Measurements from ENCODE around the gene ATP6AP1.
"Not testable (repeated sequence)": the region's sequence is repeated elsewhere in the genome, so short reads cannot be mapped to it uniquely, and the experiment has no call there.

Gene ATP6AP1

DNA sequence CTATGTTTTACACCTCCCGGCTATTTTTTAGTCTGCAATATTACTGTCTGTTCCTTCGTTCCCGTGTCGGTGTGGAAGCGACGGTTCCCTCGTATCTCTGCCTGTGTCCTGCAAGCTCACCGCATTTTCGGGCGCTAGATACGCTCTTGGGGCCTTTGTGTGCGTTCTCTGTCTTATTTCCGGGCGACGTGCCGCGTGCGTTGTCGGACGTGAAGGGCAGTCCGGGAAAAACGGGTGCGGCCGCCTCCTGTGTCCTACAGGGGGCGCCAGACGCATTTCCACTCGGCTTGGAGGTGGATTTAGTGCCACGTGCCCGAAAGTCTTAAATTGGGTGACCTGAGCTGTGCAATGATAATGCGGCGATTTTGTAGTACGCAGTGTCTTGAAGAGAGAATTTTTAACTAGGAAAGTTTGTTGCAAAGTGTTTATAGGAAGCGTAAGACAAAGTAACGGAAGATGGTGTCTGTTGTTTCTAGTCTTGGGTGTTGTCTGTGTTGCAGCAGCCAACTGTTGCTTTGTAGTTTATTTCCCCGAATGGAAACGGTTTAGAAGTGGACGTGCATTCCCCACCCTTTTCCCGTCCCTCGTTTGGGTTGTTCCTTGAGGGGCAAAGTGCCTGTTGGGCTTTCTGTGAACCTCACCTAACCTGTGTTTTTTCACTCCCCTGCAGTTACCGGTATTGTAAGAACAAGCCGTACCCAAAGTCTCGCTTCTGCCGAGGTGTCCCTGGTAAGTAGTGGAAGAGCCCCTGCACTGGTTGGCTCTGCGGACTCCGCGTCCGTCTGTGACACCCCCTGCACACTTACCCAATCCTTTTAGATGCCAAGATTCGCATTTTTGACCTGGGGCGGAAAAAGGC, 29.6 kb upstream of the ATP6AP1 start:
- peak; percentile 62 to 77 (median 65) for DNase-seq (ENCODE audit: low read depth in 3 of 3)

DNA sequence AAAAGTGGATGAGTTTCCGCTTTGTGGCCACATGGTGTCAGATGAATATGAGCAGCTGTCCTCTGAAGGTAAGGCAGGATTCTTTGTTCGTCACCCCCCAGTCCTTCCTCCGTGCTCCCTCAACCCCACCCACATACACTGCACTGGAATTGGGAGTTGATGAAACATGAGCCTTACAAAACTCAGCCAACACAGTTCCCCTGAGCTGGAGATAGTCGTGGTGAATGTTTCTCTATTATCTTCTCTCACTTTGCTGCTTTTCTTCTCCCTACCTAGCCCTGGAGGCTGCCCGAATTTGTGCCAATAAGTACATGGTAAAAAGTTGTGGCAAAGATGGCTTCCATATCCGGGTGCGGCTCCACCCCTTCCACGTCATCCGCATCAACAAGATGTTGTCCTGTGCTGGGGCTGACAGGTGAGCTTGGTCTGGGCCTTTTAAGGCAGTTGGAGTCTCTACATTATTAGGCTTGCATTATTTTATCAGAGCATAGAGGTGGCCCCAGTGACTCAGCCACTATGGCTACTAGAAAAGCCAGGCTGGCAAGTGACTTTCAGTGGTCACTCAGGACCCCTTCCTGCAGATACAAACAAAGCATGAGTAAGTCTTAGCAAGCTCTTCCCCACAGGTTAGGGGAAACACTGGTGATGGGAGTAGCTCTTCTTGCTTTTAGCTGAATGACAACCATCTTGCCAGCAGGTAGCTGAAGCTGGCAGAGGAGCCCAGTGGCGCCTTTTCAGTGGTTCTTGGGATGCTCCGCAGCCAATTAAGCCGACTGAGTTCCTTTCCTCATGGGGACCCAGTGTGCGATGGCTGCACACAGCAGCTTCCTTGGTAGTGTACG, 28.7 kb upstream of the ATP6AP1 start:
- DNase-seq (ENCODE audit: low read depth in 3 of 3): no peak

- DNase-seq (ENCODE audit: low read depth in 3 of 3): not testable (repeated sequence)
These were observed 28.1 kb upstream of the ATP6AP1 start for GRCh38 chrX:154400369-154400817.

DNA sequence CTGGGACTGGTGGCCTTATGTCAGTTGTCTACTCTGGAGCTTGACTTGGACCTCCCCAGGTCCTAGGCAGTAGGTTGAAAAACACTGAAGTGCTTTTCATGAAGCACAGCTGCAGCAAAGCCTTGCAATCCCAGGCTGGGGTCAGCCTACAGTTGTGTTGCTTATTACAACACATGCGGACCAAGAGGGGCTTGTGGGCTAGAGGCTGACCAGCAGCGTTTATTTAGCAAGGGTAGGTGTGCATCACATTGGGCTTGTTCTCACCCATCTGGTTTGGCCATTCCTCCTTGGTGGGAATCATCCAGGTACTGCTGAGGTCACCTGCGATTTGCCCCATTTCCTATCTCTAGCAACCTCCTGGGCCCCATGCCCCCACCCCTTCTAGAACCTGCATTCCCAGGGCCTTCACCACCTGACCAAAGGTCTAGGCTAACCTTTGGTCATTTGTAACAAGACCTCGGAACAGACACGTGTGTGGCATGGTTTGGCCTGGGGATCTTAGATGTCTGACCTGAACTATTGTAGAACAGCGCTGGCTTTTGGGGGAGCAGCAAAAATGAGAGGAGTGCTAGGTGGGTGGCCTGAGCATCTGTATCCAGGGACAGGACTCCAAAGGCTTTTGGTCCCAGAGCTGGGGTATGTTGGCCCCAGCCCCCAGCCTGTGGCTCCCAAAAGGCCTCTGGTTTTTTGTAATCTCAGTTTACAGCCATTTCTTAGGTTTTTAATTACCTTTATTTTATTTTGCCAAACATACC, 27.3 kb upstream of the ATP6AP1 start:
- DNase-seq (ENCODE audit: low read depth in 3 of 3): no peak

DNA sequence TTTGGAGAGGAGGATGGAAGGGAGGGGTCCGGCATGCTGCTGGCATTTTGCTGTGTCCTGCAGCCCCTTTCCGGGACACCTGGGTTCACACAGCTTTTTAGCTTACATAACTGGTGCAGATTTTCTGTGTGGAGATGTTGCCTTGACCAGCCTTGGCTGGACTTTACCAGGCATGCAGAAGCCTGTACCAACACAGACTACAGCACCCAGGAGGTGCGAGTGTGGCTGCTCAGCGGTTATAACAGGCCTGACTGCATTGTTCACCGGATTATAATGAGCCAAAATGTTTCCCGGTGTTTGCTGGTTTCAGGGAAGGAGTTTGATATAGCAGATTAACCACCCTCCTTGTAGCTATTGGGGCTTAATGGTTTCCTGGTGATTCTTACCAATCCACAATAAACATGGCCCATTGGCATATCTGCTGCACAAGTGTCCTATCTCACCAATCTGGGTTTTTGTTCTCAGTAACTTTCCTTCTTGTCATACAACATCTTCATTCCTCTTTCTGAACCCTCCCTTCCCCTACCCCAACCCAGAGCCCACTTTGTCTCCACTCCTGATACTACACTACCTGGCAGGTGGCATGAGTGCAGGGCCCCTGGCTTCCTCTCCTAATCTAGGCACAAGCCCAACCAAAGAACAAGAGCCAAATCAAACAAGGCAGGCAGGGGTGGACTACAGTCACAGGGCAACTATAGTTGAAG, 26.4 kb upstream of the ATP6AP1 start:
- DNase-seq (ENCODE audit: low read depth in 3 of 3): no peak

DNA sequence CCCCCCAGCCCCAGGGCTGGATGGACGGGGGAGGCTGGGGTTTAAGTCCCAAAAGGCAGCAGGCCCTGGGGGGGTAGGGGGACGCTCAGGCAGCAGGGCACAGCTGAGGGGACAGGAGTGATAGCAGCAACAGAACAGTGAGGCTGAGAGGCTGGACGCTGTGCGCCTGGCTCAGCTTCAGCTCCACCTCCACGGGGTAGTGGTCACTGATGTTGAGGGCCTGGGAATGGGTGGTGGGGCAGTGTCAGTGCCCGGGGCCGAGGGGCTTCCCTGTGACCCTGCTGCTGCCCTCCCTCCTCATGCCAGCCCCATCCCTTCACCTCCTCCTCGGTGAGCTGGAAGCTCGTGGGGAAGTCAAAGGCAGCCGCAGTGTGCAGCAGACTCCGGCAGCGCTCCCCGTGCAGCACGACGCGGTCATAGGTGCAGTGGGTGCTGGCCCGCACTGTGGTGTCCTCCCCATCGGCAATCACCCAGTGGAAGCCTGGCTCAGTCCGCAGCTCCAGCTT, 25.8 kb upstream of the ATP6AP1 start:
- no peak for DNase-seq (ENCODE audit: low read depth in 3 of 3)

DNA sequence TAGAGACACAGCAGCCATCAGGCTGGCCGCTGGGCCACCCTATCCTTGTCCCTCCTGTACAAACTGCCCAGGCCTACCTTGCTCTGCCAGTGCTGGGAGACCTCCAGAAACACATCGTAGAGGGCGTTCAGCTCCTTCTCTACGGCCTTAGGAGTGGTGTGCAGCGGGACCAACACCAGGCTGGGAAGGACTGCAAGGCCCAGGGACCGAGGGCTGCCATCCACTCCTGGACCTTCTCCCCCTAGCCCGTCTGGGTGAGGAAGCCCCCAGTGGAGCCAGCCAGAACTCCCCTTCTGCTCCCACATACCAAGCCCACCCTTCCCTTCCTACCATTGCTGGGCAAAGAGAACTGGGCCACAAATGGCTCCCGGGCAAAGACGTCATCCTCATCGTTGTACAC, 25.3 kb upstream of the ATP6AP1 start:
- no peak for DNase-seq (ENCODE audit: low read depth in 3 of 3)

DNA sequence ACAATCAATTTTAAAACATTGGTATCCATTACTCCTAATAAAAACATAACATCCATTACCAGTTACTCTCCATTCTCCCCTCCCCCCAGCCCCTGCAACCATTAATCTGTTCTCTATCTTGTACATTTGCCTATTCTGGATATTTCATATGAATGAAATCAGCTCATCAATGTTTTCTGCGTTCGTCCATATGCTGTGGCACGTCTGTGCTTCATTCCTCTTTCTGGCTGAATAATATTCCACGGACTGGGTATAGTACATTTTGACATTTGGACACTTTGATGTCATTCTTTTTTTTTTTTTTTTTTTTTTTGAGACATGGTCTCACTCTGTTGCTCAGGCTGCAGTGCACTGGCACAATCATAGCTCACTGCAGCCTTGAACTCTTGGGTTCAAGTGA, 24.6 kb upstream of the ATP6AP1 start:
- DNase-seq (ENCODE audit: low read depth in 3 of 3): no peak

DNA sequence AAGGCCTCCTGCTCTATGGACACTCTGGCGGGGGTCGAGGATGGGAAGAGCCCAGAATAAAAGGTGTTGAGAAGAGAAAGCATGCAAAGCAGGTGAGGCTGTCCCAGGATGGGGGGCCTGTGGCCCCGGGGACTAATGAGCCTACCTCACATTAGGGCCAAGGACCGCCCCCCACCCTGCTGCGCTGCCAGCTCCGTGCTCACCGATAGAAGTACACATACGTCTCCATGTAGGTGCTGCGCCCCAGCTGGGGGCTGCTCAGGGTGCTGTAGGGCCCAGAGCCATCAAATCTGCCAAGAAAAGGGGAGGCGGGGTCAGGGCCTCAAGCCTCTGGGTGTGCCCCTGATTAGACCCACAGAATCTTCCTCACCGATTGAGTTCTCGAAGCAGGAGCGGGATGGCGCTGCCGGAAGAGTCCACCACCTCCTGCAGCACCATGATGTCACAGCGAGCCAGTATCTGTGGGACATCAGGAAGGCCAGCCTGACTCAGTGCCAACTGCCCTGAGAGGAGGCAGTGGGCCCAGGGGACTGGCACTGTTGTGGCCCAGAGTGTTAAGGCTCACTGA, 23.8 kb upstream of the ATP6AP1 start:
- DNase-seq (ENCODE audit: low read depth in 3 of 3): no peak

DNA sequence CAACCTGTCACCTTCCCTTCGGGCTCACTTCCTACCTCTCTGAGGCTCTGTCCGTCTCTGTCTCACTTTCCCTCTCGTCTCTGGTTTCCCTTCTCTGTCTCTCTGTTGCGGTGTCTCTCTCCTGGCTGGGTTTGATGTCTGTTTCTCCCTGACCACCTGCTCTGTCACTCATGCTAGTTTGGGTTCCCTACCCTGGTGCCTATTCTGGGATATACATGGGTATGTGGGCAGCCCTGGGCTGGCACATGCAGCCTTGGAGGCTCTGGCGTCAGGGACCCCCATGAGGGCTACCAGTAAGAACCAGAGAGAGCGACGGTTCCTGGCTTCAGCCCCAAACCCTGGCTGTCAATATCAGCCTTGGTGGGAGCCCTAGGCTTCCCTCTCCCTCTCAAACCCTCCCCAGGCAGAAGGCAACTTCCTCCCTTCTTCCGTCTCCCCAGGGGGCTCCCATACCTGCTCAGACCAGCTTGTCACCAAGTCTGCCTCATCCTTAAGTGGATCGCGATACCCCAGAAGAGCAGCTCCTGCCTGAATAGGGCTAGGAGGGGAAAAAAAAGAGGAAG, 19.7 kb upstream of the ATP6AP1 start:
- no peak for DNase-seq (ENCODE audit: low read depth in 3 of 3)

GRCh38 chrX:154409222-154409871, 19.1 kb upstream of the ATP6AP1 start, which contains the start of gene DNASE1L1:
Gene DNASE1L1 (minus strand): TSS chrX:154409254. CDS start chrX:154405568, 3,686 bp downstream.
- DNase-seq (ENCODE audit: low read depth in 3 of 3): no peak

DNA sequence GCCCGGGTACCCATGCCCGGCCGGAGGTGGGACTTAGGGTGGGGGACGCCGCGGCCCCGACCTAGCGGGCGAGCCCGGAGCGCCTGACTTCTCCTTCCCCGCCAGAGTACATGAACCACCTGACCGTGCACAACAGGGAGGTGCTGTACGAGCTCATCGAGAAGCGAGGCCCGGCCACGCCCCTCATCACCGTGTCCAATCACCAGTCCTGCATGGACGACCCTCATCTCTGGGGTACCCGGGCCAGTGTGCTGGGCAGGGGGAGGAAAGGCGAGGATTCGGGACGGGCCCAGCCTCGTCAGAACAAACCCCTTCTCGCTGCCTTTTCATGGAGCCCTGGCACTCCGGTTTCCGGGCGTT, 16.5 kb upstream of the ATP6AP1 start:
- peak in 1 of 3 experiments; percentile 65 for DNase-seq (ENCODE audit: low read depth in 3 of 3)

- no peak for DNase-seq (ENCODE audit: low read depth in 3 of 3)
These were observed 16.0 kb upstream of the ATP6AP1 start for GRCh38 chrX:154412468-154412867.

DNA sequence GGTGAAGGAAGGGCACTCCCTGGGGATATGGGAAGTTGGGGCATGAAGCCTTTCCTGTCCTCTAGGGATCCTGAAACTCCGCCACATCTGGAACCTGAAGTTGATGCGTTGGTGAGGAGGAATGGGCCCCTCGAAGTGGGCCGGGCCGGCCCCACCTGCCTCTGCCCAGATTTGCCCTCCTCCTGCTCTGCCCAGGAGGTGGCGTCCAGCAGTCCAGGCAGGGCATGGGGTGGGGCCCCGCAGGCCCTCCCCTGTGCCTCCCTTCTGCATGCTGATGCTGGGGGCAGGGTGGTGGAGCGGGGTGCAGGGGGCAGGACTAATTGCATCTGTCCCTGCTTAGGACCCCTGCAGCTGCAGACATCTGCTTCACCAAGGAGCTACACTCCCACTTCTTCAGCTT, 15.3 kb upstream of the ATP6AP1 start:
- DNase-seq (ENCODE audit: low read depth in 3 of 3): no peak

- DNase-seq (ENCODE audit: low read depth in 3 of 3): no peak
These were observed 11.3 kb upstream of the ATP6AP1 start for GRCh38 chrX:154417157-154417556.

- no peak for DNase-seq (ENCODE audit: low read depth in 3 of 3)
These were observed 9.3 kb upstream of the ATP6AP1 start for GRCh38 chrX:154419189-154419588.

- no peak for DNase-seq (ENCODE audit: low read depth in 3 of 3)
These were observed 8.6 kb upstream of the ATP6AP1 start for GRCh38 chrX:154419688-154420401.

GRCh38 chrX:154420402-154420756, 8.1 kb upstream of the ATP6AP1 start:
- DNase-seq (ENCODE audit: low read depth in 3 of 3): no peak
